Measurements from ENCODE around the gene C9orf50. TPM values are rescaled to one million over a fixed set of nuclear protein-coding genes. Genes with fewer than 3 reads are reported as not detected.

The C9orf50 gene, protein sequence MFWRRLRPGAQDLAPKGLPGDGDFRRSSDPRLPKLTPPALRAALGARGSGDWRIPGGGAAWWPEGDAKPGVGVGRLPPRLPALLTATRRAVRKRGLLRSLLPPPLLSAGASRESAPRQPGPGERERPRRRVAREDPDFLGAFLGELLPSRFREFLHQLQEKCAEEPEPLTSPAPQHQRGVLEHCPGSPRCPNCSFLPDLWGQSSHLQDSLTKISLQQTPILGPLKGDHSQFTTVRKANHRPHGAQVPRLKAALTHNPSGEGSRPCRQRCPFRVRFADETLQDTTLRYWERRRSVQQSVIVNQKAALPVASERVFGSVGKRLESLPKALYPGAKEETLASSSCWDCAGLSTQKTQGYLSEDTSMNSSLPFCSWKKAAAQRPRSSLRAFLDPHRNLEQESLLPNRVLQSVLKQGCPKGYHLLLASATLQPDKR
- not detected for total RNA-seq

- TF ChIP-seq, protein P1, sequence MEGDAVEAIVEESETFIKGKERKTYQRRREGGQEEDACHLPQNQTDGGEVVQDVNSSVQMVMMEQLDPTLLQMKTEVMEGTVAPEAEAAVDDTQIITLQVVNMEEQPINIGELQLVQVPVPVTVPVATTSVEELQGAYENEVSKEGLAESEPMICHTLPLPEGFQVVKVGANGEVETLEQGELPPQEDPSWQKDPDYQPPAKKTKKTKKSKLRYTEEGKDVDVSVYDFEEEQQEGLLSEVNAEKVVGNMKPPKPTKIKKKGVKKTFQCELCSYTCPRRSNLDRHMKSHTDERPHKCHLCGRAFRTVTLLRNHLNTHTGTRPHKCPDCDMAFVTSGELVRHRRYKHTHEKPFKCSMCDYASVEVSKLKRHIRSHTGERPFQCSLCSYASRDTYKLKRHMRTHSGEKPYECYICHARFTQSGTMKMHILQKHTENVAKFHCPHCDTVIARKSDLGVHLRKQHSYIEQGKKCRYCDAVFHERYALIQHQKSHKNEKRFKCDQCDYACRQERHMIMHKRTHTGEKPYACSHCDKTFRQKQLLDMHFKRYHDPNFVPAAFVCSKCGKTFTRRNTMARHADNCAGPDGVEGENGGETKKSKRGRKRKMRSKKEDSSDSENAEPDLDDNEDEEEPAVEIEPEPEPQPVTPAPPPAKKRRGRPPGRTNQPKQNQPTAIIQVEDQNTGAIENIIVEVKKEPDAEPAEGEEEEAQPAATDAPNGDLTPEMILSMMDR (IDR thresholded peaks at IDR 0.05; ENCODE audit: low read depth) = no peak
Observed at GRCh38 chr9:129620669-129621295, at the start of gene C9orf50. C9orf50 (minus strand) TSS chr9:129621101; CDS start chr9:129620574, 527 bp downstream.

- TF ChIP-seq, protein P1 (IDR thresholded peaks at IDR 0.05; ENCODE audit: low read depth) = no peak
Observed at GRCh38 chr9:129669946-129670345, 49.0 kb upstream of the C9orf50 start.

GRCh38 chr9:129669141-129669718 is 48.3 kb upstream of the C9orf50 start:
- TF ChIP-seq, protein P1 (IDR thresholded peaks at IDR 0.05; ENCODE audit: low read depth) = no peak

- TF ChIP-seq, protein P1 (IDR thresholded peaks at IDR 0.05; ENCODE audit: low read depth) = no peak
Observed at GRCh38 chr9:129667850-129668249, 46.9 kb upstream of the C9orf50 start.

- TF ChIP-seq, protein P1 (IDR thresholded peaks at IDR 0.05; ENCODE audit: low read depth) = no peak
Observed at GRCh38 chr9:129667378-129667777, 46.5 kb upstream of the C9orf50 start.

GRCh38 chr9:129666575-129666974 is 45.7 kb upstream of the C9orf50 start:
- TF ChIP-seq, protein P1 (IDR thresholded peaks at IDR 0.05; ENCODE audit: low read depth) = no peak

Measured in subcutaneous adipose tissue (tissue), 4 donors.